ACC112 (cell line): ENCODE measurements around the gene MBP.

Experiments used
- H2AFZ ChIP-seq: fragments of 200-600 bp; sonication (generic); one replicate; pipeline ENCODE4 v1.6.0; 2017; ENCODE audit warnings: antibody characterized with exemption, low read length; ENCODE audit not compliant: unreplicated experiment
- H3K27ac ChIP-seq: fragments of 200-600 bp; sonication (generic); 2 replicates; pipeline ENCODE4 v1.5.1; 2014; ENCODE audit warnings: low read depth, mild to moderate bottlenecking, antibody characterized with exemption, low read length, moderate library complexity
- H3K27me3 ChIP-seq: fragments of 200-600 bp; sonication (generic); 2 replicates; pipeline ENCODE4 v1.6.1; 2014; ENCODE audit warnings: mild to moderate bottlenecking, antibody characterized with exemption, low read length, moderate library complexity, mixed read lengths; ENCODE audit not compliant: insufficient read depth
- H3K36me3 ChIP-seq: fragments of 200-600 bp; sonication (generic); 2 replicates; pipeline ENCODE4 v1.6.1; 2016; ENCODE audit warnings: mild to moderate bottlenecking, antibody characterized with exemption, low read length, moderate library complexity, mixed read lengths; ENCODE audit not compliant: insufficient read depth
- H3K4me1 ChIP-seq: fragments of 200-600 bp; sonication (generic); one replicate; pipeline ENCODE4 v1.6.1; 2016; ENCODE audit warnings: low read length, mixed read lengths; ENCODE audit not compliant: insufficient read depth, unreplicated experiment, control insufficient read depth
- H3K4me3 ChIP-seq: fragments of 200-600 bp; sonication (generic); 2 replicates; pipeline ENCODE4 v1.5.1; 2014; ENCODE audit warnings: mild to moderate bottlenecking, low read depth, low read length
- H3K79me2 ChIP-seq: fragments of 200-600 bp; sonication (generic); one replicate; pipeline ENCODE4 v1.6.0; 2016; ENCODE audit warnings: low read length; ENCODE audit not compliant: control insufficient read depth, unreplicated experiment, insufficient read depth

Gene MBP

GRCh38 chr18:77132369-77133050, at the start of gene MBP:
TSS of gene MBP (minus strand) at chr18:77132783. CDS start at chr18:77105261, 27,522 bp downstream.
- no peaks in the 10 kb centered on the region for H3K27me3 ChIP-seq
- peak within 1 kb of the TSS; percentile 23; the same call in 1 of the 2 replicates for H3K27ac ChIP-seq
- peak within 1 kb of the TSS; percentile 95 for H3K4me3 ChIP-seq
- H2AFZ ChIP-seq = peak within 1 kb of the TSS; percentile 76
- peaks cover 8% of the 10 kb centered on the region for H3K79me2 ChIP-seq
- peaks cover 26% of the 10 kb centered on the region for H3K4me1 ChIP-seq
- H3K36me3 ChIP-seq = no peaks in the 10 kb centered on the region

DNA sequence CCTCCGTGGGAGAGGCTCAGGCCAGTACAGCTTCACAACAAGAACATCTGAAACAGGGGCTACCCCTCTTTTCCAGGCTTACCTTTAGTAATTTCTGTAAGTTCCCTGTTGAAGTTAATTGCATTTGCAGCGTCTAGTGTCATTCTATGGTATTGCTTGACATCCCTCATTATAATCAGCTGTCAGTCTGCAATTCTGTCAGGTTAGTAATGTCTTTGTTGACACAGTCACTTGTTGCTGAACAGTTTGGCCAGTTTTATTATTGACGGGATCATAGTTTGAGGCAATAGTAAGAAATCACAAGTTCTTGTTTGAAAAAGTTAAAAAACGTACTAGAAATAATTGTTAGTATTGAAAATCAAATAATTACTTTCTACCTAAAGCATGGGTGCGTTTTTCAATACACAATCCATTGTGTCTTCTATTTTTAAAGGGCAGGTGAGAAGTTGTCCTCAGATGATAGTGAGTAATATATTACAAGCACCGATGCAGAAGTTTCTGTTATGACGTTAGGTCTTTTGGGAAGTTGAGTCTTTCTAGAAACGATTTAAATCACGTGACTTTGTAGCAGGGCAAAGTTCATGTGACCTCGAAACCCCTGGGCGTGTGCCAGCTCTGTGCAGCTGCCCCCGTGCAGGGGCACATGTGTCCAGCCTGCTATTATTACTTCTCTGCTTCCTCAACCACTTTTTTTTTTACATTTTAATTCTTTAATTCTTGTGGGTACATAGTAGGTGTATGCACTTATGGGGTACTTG, 49.5 kb upstream of the MBP start:
- H3K79me2 ChIP-seq = no peaks in the 10 kb centered on the region
- no peak overlapping the region for H3K27ac ChIP-seq
- H3K36me3 ChIP-seq = no peaks in the 10 kb centered on the region
- no peak overlapping the region for H2AFZ ChIP-seq
- no peaks in the 10 kb centered on the region for H3K27me3 ChIP-seq
- H3K4me3 ChIP-seq = no peak overlapping the region
- H3K4me1 ChIP-seq = no peaks in the 10 kb centered on the region

DNA sequence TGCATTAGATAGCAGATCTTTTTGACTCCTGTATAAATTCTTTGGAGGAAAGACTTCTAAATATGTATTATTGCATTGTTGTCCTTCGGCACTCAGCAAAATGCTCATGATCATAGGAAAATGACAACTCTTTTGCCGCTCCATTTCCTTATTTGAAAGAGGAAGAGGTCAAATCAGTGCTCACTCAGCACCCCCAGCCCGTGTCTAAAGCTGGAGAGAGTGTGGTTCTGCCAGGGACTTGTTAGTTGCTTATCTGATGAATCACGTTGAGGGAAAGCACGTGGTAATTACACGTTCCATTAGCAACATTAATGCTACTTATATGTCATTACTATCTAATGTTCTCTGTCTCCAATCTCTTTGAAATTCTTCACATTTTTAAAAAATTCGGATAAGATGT, 46.0 kb upstream of the MBP start:
- H3K27me3 ChIP-seq = no peaks in the 10 kb centered on the region
- no peaks in the 10 kb centered on the region for H3K79me2 ChIP-seq
- no peaks in the 10 kb centered on the region for H3K36me3 ChIP-seq
- H3K4me3 ChIP-seq = no peak overlapping the region
- no peak overlapping the region for H2AFZ ChIP-seq
- H3K27ac ChIP-seq = no peak overlapping the region
- no peaks in the 10 kb centered on the region for H3K4me1 ChIP-seq

GRCh38 chr18:77177009-77177408, 44.4 kb upstream of the MBP start:
- no peak overlapping the region for H2AFZ ChIP-seq
- no peak overlapping the region for H3K4me3 ChIP-seq
- H3K4me1 ChIP-seq = no peaks in the 10 kb centered on the region
- H3K36me3 ChIP-seq = no peaks in the 10 kb centered on the region
- no peaks in the 10 kb centered on the region for H3K27me3 ChIP-seq
- H3K27ac ChIP-seq = no peak overlapping the region
- H3K79me2 ChIP-seq = no peaks in the 10 kb centered on the region

DNA sequence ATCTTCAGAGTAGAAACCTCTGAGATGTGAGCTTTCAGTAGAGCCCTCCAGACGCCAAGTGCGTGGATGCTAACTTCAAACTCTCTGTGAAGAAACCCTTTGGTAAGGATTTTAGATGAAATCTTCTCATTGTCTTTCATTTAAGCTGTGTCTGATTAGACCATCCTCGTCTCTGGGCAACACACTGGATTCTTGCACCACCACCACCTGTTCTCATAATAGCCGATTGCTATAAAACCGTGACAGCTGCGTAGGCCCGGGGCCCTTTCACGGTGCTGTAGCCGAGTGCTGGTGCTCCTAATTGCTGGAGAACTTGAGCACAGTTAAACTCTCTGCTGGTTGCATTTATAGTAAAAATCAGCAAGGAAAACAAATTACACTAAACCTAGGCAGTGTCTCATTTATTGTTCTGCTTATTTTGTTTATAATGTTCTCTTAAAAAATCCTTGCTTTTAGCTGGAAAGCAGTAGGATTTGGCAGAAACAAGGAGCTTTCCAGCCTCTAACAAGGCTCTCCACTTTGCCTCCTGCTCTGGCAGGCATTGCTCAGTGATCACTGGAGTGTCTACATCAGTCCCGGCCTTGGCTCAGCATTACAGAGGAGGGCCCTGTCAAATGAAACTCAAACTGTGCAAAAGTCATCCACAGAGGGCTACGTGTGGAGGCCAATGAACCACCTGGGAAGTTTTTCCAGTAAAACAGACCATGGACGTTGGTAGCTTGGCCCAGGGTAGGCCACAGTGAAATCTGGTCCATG, 40.9 kb upstream of the MBP start:
- Histone ChIP-seq H3K4me1 (no peaks in the 10 kb centered on the region), H3K79me2 (no peaks in the 10 kb centered on the region), H3K27me3 (no peaks in the 10 kb centered on the region), H2AFZ (no peak overlapping the region), H3K27ac (no peak overlapping the region), H3K36me3 (no peaks in the 10 kb centered on the region), H3K4me3 (no peak overlapping the region)

GRCh38 chr18:77170890-77171410, 38.4 kb upstream of the MBP start:
- Histone ChIP-seq H3K79me2 (no peaks in the 10 kb centered on the region), H3K4me1 (peaks cover 11% of the 10 kb centered on the region), H3K36me3 (no peaks in the 10 kb centered on the region), H3K27ac (no peak overlapping the region), H3K27me3 (no peaks in the 10 kb centered on the region), H2AFZ (no peak overlapping the region), H3K4me3 (no peak overlapping the region)

GRCh38 chr18:77168811-77169311, 36.3 kb upstream of the MBP start:
- H3K27me3 ChIP-seq = no peaks in the 10 kb centered on the region
- H3K4me3 ChIP-seq = no peak overlapping the region
- no peaks in the 10 kb centered on the region for H3K36me3 ChIP-seq
- H3K4me1 ChIP-seq = peaks cover 18% of the 10 kb centered on the region
- H3K79me2 ChIP-seq = no peaks in the 10 kb centered on the region
- no peak overlapping the region for H2AFZ ChIP-seq
- H3K27ac ChIP-seq = no peak overlapping the region

DNA sequence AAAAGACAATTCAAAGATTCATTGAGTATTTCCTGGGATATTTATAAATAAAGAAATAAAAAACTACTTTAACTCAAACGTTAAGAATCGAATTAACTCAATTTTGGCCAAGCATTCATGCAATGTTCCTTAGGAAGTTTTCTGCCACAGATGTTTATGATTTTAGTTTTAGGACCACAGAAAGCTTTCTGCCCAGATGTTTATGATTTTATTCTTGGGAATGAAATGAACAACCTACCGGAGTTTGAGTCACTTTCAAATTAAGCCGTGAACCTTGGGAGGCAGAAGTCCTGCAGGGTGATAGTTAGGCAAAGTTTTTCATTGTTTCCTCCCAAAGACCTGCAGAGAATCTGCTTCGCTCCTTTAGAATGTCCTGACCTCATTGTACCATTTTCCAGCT, 34.7 kb upstream of the MBP start:
- H3K79me2 ChIP-seq = no peaks in the 10 kb centered on the region
- no peaks in the 10 kb centered on the region for H3K27me3 ChIP-seq
- H3K4me1 ChIP-seq = peaks cover 18% of the 10 kb centered on the region
- H3K36me3 ChIP-seq = no peaks in the 10 kb centered on the region
- H2AFZ ChIP-seq = no peak overlapping the region
- no peak overlapping the region for H3K27ac ChIP-seq
- H3K4me3 ChIP-seq = no peak overlapping the region

GRCh38 chr18:77166523-77166922, 33.9 kb upstream of the MBP start:
- Histone ChIP-seq H3K27ac (peak overlapping the region; percentile 57), H3K27me3 (no peaks in the 10 kb centered on the region), H3K4me1 (peaks cover 18% of the 10 kb centered on the region), H3K36me3 (no peaks in the 10 kb centered on the region), H3K79me2 (no peaks in the 10 kb centered on the region), H3K4me3 (no peak overlapping the region), H2AFZ (no peak overlapping the region)

- no peaks in the 10 kb centered on the region for H3K27me3 ChIP-seq
- peak overlapping the region; percentile 57 for H3K27ac ChIP-seq
- peak overlapping the region; percentile 45; the same call in 1 of the 2 replicates for H3K4me3 ChIP-seq
- no peaks in the 10 kb centered on the region for H3K79me2 ChIP-seq
- peak overlapping the region; percentile 60 for H2AFZ ChIP-seq
- no peaks in the 10 kb centered on the region for H3K36me3 ChIP-seq
- H3K4me1 ChIP-seq = peaks cover 18% of the 10 kb centered on the region
Observed at GRCh38 chr18:77165503-77166188, 33.1 kb upstream of the MBP start.
